ENCODE results near the gene PTPRJ. TPM values are rescaled to one million over a fixed set of nuclear protein-coding genes. Genes with fewer than 3 reads are reported as not detected.
"Not testable (repeated sequence)": the region's sequence is repeated elsewhere in the genome, so short reads cannot be mapped to it uniquely, and the experiment has no call there.

The PTPRJ gene
- total and polyA plus RNA-seq, 2 experiments from 2014 or later: 8.9 to 12.4 TPM

GRCh38 chr11:47950396-47950795, 30.0 kb upstream of the PTPRJ start:
- peak in 1 of 2 donors; percentile 76 for DNase-seq (ENCODE audit: low read depth in 1 of 2, low spot score in 1 of 2)
- H3K27me3 ChIP-seq: no peaks in the 10 kb centered on the region
- no peak for TF ChIP-seq CTCF (IDR thresholded peaks at IDR 0.05; ENCODE audit: low read depth, low read length)

GRCh38 chr11:47951504-47951903, 28.9 kb upstream of the PTPRJ start:
- not testable (repeated sequence) for H3K4me1 ChIP-seq (ENCODE audit: low read depth); H3K9me3 ChIP-seq (ENCODE audit: low read depth); H3K36me3 ChIP-seq; DNase-seq (ENCODE audit: low read depth in 1 of 2, low spot score in 1 of 2); H3K27ac ChIP-seq; H3K27me3 ChIP-seq; H3K4me3 ChIP-seq

More at GRCh38 chr11:47950396-47950795, 30.0 kb upstream of the PTPRJ start:
- no peak overlapping the region for H3K27ac ChIP-seq
- no peaks in the 10 kb centered on the region for H3K4me1 ChIP-seq (ENCODE audit: low read depth)
- H3K36me3 ChIP-seq: no peaks in the 10 kb centered on the region
- no peak overlapping the region for H3K4me3 ChIP-seq
- no peaks in the 10 kb centered on the region for H3K9me3 ChIP-seq (ENCODE audit: low read depth)

GRCh38 chr11:47955061-47955755, 25.2 kb upstream of the PTPRJ start:
- TF ChIP-seq CTCF (IDR thresholded peaks at IDR 0.05; ENCODE audit: low read depth, low read length): no peak
- H3K4me3 ChIP-seq: no peak overlapping the region
- H3K27me3 ChIP-seq: no peaks in the 10 kb centered on the region
- peak in 1 of 2 donors; percentile 26 for DNase-seq (ENCODE audit: low read depth in 1 of 2, low spot score in 1 of 2)
- no peaks in the 10 kb centered on the region for H3K4me1 ChIP-seq (ENCODE audit: low read depth)
- no peaks in the 10 kb centered on the region for H3K9me3 ChIP-seq (ENCODE audit: low read depth)
- H3K36me3 ChIP-seq: no peaks in the 10 kb centered on the region
- no peak overlapping the region for H3K27ac ChIP-seq

- no peak for TF ChIP-seq CTCF (IDR thresholded peaks at IDR 0.05; ENCODE audit: low read depth, low read length)
- DNase-seq (ENCODE audit: low read depth in 1 of 2, low spot score in 1 of 2): no peak
- no peaks in the 10 kb centered on the region for H3K27me3 ChIP-seq
- H3K36me3 ChIP-seq: no peaks in the 10 kb centered on the region
- H3K4me3 ChIP-seq: no peak overlapping the region
- H3K27ac ChIP-seq: no peak overlapping the region
- H3K4me1 ChIP-seq (ENCODE audit: low read depth): no peaks in the 10 kb centered on the region
- no peaks in the 10 kb centered on the region for H3K9me3 ChIP-seq (ENCODE audit: low read depth)
Observed at GRCh38 chr11:47960015-47960414, 20.3 kb upstream of the PTPRJ start.

- H3K36me3 ChIP-seq: no peaks in the 10 kb centered on the region
- peak in 1 of 2 donors; percentile 23 for DNase-seq (ENCODE audit: low read depth in 1 of 2, low spot score in 1 of 2)
- no peak overlapping the region for H3K27ac ChIP-seq
- no peak for TF ChIP-seq CTCF (IDR thresholded peaks at IDR 0.05; ENCODE audit: low read depth, low read length)
- no peak overlapping the region for H3K4me3 ChIP-seq
- no peaks in the 10 kb centered on the region for H3K27me3 ChIP-seq
- H3K4me1 ChIP-seq (ENCODE audit: low read depth): no peaks in the 10 kb centered on the region
- no peaks in the 10 kb centered on the region for H3K9me3 ChIP-seq (ENCODE audit: low read depth)
Observed at GRCh38 chr11:47961383-47961782, 19.0 kb upstream of the PTPRJ start.

GRCh38 chr11:47964546-47964945, 15.8 kb upstream of the PTPRJ start:
- H3K4me1 ChIP-seq (ENCODE audit: low read depth): no peaks in the 10 kb centered on the region

More at GRCh38 chr11:47964546-47964945, 15.8 kb upstream of the PTPRJ start:
- TF ChIP-seq CTCF (IDR thresholded peaks at IDR 0.05; ENCODE audit: low read depth, low read length): no peak
- Histone ChIP-seq H3K27me3 (no peaks in the 10 kb centered on the region), H3K9me3 (ENCODE audit: low read depth) (no peaks in the 10 kb centered on the region), H3K4me3 (no peak overlapping the region), H3K36me3 (no peaks in the 10 kb centered on the region), H3K27ac (no peak overlapping the region)
- DNase-seq (ENCODE audit: low read depth in 1 of 2, low spot score in 1 of 2): no peak

All from cardiac muscle cell (in vitro differentiated cells and primary cell).